BJ (cell line): ENCODE data around the gene BCL2. TPM values are rescaled to one million over a fixed set of nuclear protein-coding genes. Genes with fewer than 3 reads are reported as not detected.

Experiments used
- CTCF ChIA-PET: fragments of 350-600 bp; formaldehyde crosslinking; extraction: SDS; loops from one replicate; lab custom pipeline; 2021; ENCODE audit warnings: antibody characterized with exemption, inconsistent platforms; lab: Yijun Ruan, JAX
- POLR2A ChIA-PET: fragments of 300-600 bp; sonication (Branson Sonifier 250); formaldehyde crosslinking; extraction: SDS; loops from one replicate; lab custom pipeline; 2021; ENCODE audit warnings: antibody characterized with exemption; lab: Charles Lee
- DNase-seq: peaks from one replicate; pipeline ENCODE4 v3.0.0-alpha.2; 2011; ENCODE audit warnings: low read depth
- H3K27me3 ChIP-seq: 2 replicates; pipeline ENCODE4 v1.6.0; 2011; ENCODE audit warnings: low read length; ENCODE audit not compliant: control insufficient read depth, insufficient read depth
- H3K36me3 ChIP-seq: 2 replicates; pipeline ENCODE4 v1.5.1; 2011; ENCODE audit warnings: low read length; ENCODE audit not compliant: control insufficient read depth, insufficient read depth
- H3K4me3 ChIP-seq: 2 replicates; pipeline ENCODE4 v1.5.1; 2011; ENCODE audit warnings: low read depth, mild to moderate bottlenecking, control low read depth, low read length
- CTCF ChIP-seq: IDR thresholded peaks from 2 replicates; pipeline ENCODE4 v1.5.1; 2011; ENCODE audit warnings: low read depth, mild to moderate bottlenecking, control low read depth, inconsistent platforms, low read length, moderate library complexity; ENCODE audit not compliant: insufficient read depth
- polyA plus RNA-seq: library from polyadenylated mRNA; depleted of rRNA; stranded (reverse); fragments of >200 nt; gene quantifications from 2 replicates; pipeline ENCODE4 v1.2.3, GENCODE V29; 2011

The BCL2 gene
- polyA plus RNA-seq, 1 experiment: 0.15 TPM

DNA sequence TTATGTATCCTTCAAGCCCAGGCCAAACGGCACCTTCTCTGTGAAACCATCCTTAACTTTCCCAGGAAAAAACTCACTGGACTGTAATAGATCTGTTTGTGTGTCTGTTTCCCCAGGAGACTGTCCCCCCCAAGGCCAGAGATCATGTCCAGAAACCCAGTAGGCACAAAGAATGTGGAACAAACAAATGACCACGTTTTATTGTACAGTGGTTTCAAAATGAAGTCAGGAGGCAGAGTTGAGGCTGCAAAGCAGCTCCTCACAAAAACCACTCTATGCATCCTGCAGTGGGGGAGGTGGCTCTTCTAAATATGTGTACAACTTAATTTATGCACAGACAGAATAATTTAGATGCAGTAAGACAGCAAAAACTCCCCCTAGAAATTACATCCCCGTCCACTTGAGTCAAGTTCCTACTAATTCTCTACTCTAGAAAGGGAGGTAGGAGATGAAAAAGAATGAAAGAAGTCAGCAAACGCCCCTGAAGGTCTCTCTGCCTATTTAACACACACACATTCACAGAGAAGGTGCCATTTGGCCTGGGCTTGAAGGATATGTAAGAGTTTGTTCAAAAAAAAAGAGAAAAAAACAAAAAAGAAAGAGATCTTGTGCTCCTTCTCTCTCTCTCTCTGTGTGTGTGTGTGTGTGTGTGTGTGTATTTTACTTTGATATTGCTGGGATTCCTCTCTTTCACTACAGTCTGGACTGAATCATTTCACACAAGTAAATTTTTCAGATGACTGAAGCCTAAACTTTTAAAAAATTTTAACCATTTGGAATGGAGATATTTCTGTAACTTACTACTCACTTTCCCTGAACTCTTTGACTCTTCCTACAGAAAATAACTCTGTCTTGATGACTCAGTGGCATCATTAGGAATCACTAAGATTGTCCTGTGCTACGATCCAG is 19.5 kb downstream of the BCL2 start:
- no peak overlapping the region for H3K4me3 ChIP-seq
- H3K36me3 ChIP-seq: no peaks in the 10 kb centered on the region
- POLR2A ChIA-PET: no interaction called here
- CTCF ChIA-PET: interaction anchor here (1.8 kb wide), 1 partner anchor 168 kb away, joined by 4 read pairs; no protein-coding TSS in a partner anchor
- no peak for TF ChIP-seq CTCF
- H3K27me3 ChIP-seq: no peaks in the 10 kb centered on the region
- no peak for DNase-seq

GRCh38 chr18:63298400-63299365 is 20.9 kb downstream of the BCL2 start:
- Histone ChIP-seq H3K36me3 (no peaks in the 10 kb centered on the region), H3K4me3 (no peak overlapping the region), H3K27me3 (no peaks in the 10 kb centered on the region)
- no peak for DNase-seq
- no peak for TF ChIP-seq CTCF
- CTCF ChIA-PET: interaction anchor here (1.8 kb wide), 1 partner anchor 166 kb away, joined by 4 read pairs; no protein-coding TSS in a partner anchor
- POLR2A ChIA-PET: no interaction called here

- TF ChIP-seq CTCF: no peak
- Histone ChIP-seq H3K27me3 (no peaks in the 10 kb centered on the region), H3K36me3 (no peaks in the 10 kb centered on the region), H3K4me3 (no peak overlapping the region)
- DNase-seq: no peak
- CTCF ChIA-PET: no interaction called here
- POLR2A ChIA-PET: no interaction called here
Measured at GRCh38 chr18:63297687-63298399, 21.7 kb downstream of the BCL2 start.

DNA sequence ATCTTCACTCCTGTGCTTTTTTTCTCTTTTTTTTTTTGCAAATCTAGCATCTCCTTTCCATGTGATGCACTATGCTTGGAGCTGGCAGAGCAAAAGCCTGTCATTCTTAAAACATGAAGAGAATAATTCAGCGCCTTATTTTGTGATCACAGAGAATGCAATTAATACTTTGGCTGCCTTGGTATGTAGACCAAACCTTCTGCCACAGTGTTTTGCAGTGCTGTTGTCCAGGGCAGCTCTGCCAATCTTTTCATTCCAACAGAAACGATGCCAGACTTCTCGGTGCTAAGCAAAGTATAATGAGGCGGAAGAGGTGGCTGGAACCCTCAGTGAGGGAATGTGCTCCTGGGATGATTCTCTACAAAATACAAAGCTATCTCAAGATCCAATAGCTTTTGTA is 25.6 kb downstream of the BCL2 start:
- no peak for DNase-seq
- CTCF ChIA-PET: no interaction called here
- no peaks in the 10 kb centered on the region for H3K27me3 ChIP-seq
- H3K36me3 ChIP-seq: no peaks in the 10 kb centered on the region
- no peak overlapping the region for H3K4me3 ChIP-seq
- TF ChIP-seq CTCF: no peak
- POLR2A ChIA-PET: no interaction called here
